Measurements from ENCODE around the gene WDR93. TPM values are rescaled to one million over a fixed set of nuclear protein-coding genes. Genes with fewer than 3 reads are reported as not detected.

Gene WDR93
- total and polyA plus RNA-seq, 12 donors, result 0.14 to 0.43 (median 0.36) TPM; not detected in 4

- DNase-seq, result no peak
- H3K4me1 ChIP-seq (replicated peaks in 1 of 2), result peaks cover 5 to 12% of the 10 kb centered on the region in 2 donors
- H3K36me3 ChIP-seq (replicated peaks in 1 of 2), result no peaks in the 10 kb centered on the region
- no peak overlapping the region for H3K27ac ChIP-seq
- no peak overlapping the region for H3K4me3 ChIP-seq
- no peaks in the 10 kb centered on the region for H3K27me3 ChIP-seq
- intact Hi-C loops (cut with DNase I), result no loop called here
- H3K9me3 ChIP-seq (replicated peaks in 1 of 3), result no peaks in the 10 kb centered on the region
- TF ChIP-seq POLR2A (IDR thresholded peaks at IDR 0.05), result no peak
- TF ChIP-seq, protein P1, sequence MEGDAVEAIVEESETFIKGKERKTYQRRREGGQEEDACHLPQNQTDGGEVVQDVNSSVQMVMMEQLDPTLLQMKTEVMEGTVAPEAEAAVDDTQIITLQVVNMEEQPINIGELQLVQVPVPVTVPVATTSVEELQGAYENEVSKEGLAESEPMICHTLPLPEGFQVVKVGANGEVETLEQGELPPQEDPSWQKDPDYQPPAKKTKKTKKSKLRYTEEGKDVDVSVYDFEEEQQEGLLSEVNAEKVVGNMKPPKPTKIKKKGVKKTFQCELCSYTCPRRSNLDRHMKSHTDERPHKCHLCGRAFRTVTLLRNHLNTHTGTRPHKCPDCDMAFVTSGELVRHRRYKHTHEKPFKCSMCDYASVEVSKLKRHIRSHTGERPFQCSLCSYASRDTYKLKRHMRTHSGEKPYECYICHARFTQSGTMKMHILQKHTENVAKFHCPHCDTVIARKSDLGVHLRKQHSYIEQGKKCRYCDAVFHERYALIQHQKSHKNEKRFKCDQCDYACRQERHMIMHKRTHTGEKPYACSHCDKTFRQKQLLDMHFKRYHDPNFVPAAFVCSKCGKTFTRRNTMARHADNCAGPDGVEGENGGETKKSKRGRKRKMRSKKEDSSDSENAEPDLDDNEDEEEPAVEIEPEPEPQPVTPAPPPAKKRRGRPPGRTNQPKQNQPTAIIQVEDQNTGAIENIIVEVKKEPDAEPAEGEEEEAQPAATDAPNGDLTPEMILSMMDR (IDR thresholded peaks at IDR 0.05), result no peak
- 75 to 88% (median 82%) methylated on average over 7 of the region's 7 CpGs for WGBS, 4 donors
These were observed 63.2 kb downstream of the WDR93 start for GRCh38 chr15:89753855-89754254.

GRCh38 chr15:89754361-89755154, 63.9 kb downstream of the WDR93 start:
- no peak overlapping the region for H3K27ac ChIP-seq
- no peak overlapping the region for H3K4me3 ChIP-seq
- no peaks in the 10 kb centered on the region for H3K9me3 ChIP-seq (replicated peaks in 1 of 3)
- intact Hi-C loops (cut with DNase I), result loop anchor here in 1 of 2 donors (5.0 kb wide), 1 partner anchor 333 kb away; no protein-coding TSS in a partner anchor
- no peak for DNase-seq
- TF ChIP-seq, protein P1 (IDR thresholded peaks at IDR 0.05), result no peak
- H3K36me3 ChIP-seq (replicated peaks in 1 of 2), result no peaks in the 10 kb centered on the region
- no peaks in the 10 kb centered on the region for H3K27me3 ChIP-seq
- peaks cover 5 to 12% of the 10 kb centered on the region in 2 donors for H3K4me1 ChIP-seq (replicated peaks in 1 of 2)
- WGBS, 4 donors, result 65 to 80% (median 74%) methylated on average over 8 of the region's 8 CpGs

- no peak overlapping the region for H3K27ac ChIP-seq
- no peak for DNase-seq
- intact Hi-C loops (cut with DNase I), result loop anchor here in 1 of 2 donors (5.0 kb wide), 1 partner anchor 332 kb away; no protein-coding TSS in a partner anchor
- no peaks in the 10 kb centered on the region for H3K36me3 ChIP-seq (replicated peaks in 1 of 2)
- TF ChIP-seq, protein P1 (IDR thresholded peaks at IDR 0.05), result no peak
- no peak for TF ChIP-seq POLR2A (IDR thresholded peaks at IDR 0.05)
- peaks cover 3 to 5% of the 10 kb centered on the region in 2 donors for H3K4me1 ChIP-seq (replicated peaks in 1 of 2)
- WGBS, 4 donors, result 77 to 90% (median 85%) methylated on average over 4 of the region's 4 CpGs
- H3K9me3 ChIP-seq (replicated peaks in 1 of 3), result no peaks in the 10 kb centered on the region
- no peak overlapping the region for H3K4me3 ChIP-seq
- H3K27me3 ChIP-seq, result no peaks in the 10 kb centered on the region
These were observed 65.1 kb downstream of the WDR93 start for GRCh38 chr15:89755701-89756100.

- no peak overlapping the region for H3K4me3 ChIP-seq
- WGBS, 4 donors, result 68 to 78% (median 74%) methylated on average over 7 of the region's 7 CpGs
- no peak overlapping the region for H3K27ac ChIP-seq
- no peak for TF ChIP-seq POLR2A (IDR thresholded peaks at IDR 0.05)
- TF ChIP-seq, protein P1 (IDR thresholded peaks at IDR 0.05), result no peak
- DNase-seq, result no peak
- no peaks in the 10 kb centered on the region for H3K4me1 ChIP-seq (replicated peaks in 1 of 2)
- no peaks in the 10 kb centered on the region for H3K27me3 ChIP-seq
- intact Hi-C loops (cut with DNase I), result loop anchor here in 1 of 2 donors (5.0 kb wide), 1 partner anchor 330 kb away; no protein-coding TSS in a partner anchor
- H3K36me3 ChIP-seq (replicated peaks in 1 of 2), result no peaks in the 10 kb centered on the region
- no peaks in the 10 kb centered on the region for H3K9me3 ChIP-seq (replicated peaks in 1 of 3)
These were observed 66.3 kb downstream of the WDR93 start for GRCh38 chr15:89756897-89757296.

Data from adrenal gland (tissue), 12 donors.